ENCODE results near the gene MYADML2.

The MYADML2 gene

DNA sequence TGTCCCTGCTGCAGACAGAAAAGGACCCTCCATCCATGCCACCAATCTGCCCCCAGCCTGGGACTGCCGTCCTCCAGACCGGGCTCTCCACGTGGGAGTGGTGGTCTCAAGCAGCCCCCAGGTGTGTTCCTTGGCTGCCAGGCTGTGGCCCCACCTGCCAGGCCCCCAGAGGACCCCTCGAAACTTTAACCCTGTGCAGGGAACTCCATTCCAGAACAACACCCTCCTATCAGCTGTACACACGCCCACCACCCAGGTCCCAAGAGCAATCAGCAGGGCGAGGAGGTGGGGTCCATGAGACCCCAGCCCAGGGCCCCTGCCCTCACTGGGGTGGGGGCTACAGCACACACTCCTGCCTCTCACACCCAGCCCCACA lies 11.3 kb downstream of the MYADML2 start:
- DNase-seq, result no peak

DNA sequence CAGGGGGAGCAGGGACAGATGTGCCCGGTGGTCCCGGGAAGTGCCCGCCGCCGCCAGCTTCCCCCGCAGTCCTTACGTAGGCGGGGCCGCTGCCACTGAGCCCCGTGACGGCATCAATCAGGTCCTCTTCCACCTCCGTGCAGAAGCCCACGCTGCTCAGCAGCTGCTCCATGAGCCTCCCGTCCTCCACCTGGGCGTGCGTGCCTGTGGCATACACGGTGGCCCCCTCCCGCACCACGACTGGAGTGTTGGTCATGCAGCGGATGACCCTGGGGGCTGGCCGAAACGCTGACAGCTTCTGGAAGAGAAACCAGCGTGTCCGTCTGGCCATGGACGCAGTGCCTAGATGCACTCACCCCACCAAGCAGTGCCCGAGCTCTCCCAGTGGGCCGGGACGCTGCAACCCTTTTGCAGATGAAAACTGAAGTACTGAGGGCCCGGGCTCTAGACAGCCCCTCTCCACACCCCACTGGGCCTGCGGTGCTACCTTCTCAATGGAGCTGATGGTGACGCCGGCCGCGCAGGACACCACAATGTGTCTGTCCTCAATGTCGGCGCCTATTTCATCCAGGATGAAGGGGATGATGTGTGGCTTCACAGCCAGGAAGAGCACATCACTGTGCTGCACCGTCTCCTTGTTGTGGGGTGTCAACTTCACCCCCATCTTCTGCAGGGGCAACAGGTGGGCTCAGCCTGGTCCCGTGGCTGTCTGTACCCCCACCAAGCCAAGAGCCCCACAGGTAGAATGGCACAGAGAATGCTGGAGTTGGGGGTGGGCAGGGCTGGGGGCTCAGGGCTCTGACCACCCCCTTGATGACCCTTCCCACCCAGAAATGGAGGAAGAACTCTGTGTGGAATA lies 12.0 kb downstream of the MYADML2 start:
- DNase-seq, result no peak

DNA sequence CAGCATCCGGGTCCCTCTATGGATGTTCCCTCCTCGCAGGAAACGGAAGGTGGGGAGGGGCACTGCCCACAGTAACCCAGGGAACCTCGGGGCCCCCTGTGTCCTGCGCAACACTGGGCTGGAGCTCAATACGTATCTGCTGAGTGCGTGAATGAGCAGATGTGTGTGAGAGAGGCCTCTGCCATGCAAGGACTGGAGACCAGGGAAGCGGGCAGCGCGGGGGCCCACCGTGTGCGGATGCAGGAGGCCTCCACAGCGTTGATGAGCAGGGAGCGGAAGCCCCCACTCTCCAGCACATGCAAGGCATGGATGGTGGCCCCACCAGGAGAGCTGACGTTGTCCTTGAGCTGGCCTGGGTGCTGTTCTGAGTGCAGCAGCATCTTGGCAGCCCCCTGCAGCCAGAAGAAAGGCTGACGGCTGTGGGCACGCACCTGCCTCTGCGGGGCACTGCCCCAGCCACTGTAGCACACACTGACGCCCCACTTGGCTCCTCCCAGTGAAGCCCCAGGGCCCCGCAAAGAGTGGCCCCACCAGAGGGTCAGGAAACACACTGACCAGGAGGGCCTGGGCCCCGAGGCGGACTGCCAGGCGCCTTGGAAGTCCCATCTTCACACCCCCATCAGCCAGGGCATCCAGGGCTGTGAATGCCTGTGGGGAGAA lies 12.8 kb downstream of the MYADML2 start:
- DNase-seq, result no peak

DNA sequence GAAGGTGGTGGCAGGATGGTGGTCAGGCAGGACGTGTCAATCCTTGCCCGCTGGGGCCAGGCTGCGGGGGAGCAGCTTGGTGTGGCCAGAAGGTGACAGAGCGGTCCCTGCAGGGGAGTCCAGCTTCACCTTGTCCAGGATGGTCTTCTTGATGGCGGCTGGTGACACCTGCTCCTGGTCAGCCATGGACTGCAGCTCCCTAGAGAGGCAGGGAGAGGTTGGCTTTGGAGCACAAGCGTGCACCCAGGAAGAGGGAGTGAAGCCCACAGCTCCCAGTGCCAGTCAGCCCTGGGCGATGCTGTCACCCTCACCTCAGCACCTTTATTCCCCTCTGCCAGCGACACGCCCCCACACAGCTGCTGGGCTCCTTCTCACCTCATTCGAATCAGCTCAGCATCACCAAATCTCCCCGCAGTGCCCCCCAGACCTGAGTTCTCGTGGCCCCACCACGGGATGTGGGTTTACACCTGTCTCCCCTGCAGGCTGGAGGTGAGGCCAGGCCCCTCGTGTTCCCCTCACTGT lies 13.8 kb downstream of the MYADML2 start:
- no peak for DNase-seq

DNA sequence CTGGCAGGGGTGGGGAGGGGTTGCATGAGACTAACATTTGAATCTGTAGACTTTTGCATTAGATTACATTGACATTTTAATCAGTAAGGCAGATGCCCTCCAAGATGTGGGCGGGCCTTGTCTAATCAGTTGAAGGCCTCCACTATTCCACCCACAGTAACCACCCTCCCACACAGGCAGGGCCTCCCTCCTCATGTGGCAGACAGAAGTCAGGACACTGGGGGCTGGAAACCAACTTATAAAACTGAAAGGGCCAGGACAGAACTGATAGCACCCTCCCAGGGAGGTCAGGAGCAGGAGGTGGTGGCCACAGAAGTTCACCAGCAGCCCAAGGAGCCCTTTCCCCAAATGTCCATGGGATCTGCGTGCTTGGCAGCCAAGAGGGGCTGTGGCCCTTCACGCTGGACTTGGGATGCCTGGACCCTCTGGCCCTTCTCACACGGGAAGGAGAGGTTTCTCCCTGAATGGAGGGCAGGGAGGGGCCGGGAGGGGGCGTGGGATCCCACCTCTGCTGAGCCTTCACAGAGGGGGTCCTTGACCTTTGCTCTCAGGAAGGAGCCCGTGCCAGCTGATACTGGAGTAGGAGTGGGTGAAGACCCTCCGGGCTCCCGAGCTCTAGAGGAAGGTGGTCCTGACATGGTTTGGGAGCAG lies 14.6 kb downstream of the MYADML2 start:
- DNase-seq, result no peak

DNA sequence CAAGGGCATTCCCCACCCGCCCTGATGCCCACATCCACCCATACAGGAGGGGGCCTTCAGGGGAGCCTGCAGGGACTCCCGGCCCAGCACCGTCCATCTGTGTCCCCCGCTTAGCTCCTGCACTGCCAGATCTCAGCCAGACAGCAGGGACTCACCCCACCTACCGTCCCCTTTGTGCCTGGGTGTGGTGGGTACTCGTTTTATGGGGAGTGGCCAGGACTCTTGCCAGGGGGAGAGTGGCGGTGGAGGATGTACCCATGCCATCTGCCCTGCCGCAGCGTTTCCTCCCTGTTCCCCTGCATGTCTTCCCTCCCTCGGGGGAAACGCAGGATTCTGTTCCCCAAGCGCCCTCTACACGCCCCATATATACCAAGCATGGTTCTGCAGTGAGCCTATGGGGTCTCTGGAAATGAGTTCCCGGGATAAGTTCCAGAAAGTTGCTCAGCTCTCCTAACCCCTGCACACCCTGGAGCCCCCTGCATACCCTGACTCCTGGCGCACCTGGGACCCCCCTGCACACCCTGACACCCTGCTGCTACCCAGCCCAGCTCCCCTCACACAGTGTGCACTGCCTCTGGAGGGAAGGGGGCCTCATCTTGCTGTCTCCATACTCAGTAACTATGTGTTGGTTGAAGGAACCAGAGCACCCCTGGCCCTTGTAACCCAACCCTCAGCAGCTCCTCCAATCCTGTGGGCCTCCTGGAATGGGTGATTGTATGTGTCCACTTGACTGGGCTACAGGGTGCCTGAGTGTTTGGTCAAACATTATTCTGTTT lies 15.3 kb downstream of the MYADML2 start:
- DNase-seq, result no peak

DNA sequence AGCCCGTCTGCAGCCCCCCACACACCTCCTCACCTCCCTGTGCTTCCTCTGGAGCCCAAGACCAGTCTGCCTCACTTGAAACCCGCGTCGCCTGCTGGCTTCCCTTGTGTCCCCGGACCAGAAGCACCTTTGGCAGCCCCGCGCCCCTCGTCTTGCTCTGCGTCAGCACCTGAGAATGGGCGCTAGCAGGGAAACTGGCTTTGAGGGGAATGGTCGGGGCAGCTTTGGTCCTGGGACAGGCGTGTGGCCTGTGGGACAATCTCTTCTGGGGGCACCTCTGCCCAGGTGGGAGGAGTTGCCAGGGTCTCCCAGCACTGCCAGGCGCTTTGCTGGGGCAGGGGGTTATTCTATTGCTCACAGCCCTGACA lies 15.9 kb downstream of the MYADML2 start:
- no peak for DNase-seq

DNA sequence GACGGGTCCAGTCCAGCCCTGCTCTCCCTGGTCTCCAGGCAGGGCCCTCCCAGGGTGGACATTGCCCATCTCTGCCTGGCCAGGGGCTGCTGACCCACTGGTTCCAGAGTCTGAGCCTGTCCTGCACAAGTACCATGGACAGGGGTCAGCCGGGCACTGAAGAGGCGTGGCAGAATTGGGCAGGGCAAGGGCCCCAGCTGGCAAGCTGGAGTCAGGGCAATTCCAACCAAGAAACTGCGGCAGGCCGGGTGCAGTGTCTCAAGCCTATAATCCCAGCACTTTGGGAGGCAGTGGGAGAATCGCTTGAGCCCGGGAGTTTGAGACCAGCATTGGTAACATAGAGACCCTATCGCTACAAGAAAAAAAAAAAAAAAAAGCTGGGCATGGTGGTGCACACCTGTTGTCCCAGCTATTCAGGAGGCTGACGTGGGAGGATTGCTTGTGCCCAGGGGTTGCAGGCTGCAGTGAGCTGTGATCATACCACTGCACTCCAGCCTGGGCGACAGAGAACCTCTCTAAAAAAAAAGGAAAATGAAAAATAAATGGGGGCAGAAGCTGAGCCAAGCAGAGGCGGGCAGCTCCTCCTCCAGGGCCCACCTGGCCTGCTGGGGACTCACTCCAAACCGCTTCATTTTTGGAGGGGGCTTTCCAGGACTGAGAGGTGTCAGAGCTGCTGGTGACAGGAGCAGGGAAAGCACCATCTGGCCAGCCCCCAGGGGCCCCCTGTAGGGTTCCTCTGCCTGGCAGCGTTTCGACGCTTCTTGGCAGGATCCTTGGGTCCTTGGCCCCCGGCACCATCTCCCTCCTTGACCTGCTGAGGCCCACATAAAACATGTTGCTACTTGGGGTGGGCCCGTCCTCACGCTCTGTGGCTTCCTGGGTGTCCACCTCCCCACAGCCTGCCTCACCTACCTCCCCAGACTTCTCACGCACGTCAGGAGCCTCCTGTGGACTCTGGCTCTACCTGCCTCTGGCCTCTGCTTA lies 16.6 kb downstream of the MYADML2 start:
- no peak for DNase-seq

DNA sequence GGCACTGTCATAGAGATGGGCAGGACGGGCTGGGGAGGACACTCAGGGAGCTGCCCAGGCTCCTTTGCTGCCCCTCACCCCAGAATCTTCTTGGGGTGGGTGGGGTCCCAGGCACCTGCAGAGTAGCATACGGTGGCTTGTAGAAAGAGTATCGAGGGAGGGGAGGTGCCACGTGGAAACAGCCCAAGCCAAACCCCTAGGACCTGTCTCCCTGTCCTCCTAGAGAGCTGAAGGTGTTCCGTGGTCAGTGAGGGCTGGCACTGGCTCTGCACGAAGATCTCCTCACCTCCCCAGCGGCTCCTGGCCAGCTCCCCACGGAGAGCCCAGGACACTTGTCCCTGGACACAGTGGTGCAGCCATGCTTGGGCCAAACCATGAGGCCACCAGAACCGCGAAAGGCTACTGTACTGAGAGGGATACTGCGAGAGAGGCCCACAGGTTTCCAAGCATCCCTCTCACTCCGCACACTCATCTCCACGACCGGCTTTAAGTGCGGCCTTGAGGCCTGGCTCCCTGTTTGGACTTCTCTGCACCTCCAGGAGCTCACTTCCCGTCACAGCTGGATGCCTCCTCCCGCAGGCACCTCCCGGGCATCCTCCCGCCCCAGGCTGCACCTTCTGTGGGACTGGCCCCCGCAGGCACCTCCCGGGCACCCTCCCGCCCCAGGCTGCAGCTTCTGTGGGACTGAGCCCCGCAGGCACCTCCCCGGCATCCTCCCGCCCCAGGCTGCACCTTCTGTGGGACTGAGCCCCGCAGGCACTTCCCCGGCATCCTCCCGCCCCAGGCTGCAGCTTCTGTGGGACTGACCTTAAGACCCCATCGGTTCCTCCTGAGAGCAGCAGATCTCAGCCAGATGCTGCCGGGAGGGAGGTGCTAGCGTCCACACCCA lies 17.5 kb downstream of the MYADML2 start:
- DNase-seq, result no peak

DNA sequence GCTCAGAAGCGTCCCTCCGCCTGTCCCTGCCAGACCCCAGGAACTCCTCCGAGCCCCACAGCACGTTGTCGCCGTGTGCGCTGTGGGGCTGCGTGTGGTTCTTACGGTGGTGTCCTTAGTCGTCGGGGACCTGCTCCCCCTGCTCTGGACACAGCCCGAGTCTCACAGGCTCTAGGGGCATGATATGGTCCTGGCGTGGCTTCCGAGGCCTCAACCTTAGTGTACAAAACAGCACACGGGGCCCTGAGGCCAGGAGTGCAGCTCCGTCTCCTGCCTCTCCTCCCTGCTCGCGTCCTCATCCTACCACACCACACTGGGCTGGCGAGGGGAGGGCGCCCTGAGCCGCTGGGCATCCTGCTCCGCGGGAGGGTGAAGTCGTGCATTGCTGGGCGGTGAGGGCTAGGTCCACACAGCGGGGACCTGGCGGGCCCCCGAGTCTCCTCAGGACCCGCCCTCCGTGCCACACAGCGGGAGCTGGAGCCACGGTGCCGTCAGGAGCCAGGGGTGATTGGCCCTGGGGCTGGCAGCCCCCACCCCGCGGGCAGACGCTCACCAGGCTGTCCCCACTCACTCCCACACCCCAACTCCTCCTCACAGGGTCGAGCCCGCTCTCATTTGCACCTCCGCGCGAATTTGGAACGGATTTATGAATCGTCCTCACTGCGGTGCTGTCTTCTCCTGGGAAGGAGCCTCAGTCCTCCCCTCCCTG lies 18.3 kb downstream of the MYADML2 start:
- DNase-seq, result no peak

DNA sequence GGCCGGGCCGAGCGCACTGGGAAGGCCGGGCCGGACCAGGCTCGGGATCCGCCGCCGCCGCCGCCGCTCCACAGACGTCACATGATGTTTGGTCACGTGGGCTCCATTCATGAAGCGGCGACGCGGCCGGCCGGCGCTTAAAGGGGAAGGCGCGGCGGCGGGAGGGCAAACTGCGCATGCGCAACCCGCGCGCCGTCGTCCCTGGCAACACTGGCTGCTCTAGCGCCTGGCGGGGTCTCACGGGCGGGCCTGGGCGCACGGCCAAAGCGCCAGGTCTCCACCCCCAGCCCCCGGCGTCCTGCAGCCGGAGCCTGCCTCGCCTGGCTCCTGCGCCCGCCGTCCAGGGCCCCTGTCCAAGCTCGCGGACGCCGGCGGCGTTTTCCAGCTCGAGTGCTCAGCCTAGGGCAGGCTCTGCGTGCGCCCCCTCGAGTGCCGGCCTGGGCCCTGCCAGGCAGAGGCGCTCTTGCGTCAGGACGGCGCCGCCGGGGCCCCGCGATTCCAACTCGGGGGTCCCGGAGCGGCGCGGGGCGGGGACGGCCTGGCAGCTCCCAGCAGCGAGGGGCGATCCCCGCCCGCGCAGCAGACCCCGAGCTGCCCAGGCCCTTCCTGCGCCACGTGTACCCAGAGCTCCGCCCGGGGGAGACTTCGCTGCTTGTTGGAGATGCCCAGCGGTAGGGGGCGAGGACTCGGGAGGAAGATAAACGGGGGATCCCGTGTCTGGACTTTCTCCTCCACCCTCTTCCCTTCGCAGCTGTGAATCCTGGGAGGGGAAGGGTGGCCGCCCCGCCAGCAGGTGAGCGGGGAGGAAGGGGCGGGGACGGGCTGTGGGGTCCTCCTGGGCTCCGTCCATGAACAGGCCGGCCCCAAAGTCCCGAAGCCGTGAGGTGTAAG lies 19.1 kb downstream of the MYADML2 start, which contains the start of gene MAFG:
Gene MAFG (minus strand): TSS at position 83 of the 891 bp plus-strand sequence. CDS start 4,550 bp downstream, outside the sequence.
- DNase-seq, result peak; percentile 94

DNA sequence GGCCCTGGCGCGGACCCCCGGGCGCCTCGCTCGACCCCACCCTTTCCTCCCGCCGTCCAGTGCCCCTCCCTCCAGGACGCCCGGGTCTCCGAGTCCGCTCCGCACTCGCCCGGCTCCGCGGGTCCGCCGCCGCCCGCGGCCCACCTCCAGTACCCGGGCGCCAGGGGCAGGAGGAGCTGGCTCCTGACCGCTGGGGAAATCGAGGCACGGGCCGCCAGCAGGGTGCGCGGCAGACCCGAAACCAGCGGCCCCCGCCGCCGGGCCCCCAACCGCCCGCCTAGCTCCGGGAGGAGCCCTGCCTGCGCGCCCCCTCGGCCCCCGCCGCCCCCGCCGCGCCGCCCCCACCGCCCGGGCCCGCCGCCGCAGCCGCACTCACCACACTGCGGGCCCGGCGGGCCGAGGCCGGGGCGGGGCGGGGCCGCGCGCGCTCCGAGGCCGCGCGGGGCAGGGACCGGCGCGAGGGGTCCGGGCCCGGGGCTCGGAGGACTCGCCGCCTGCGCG lies 19.8 kb downstream of the MYADML2 start:
- DNase-seq, result no peak

DNA sequence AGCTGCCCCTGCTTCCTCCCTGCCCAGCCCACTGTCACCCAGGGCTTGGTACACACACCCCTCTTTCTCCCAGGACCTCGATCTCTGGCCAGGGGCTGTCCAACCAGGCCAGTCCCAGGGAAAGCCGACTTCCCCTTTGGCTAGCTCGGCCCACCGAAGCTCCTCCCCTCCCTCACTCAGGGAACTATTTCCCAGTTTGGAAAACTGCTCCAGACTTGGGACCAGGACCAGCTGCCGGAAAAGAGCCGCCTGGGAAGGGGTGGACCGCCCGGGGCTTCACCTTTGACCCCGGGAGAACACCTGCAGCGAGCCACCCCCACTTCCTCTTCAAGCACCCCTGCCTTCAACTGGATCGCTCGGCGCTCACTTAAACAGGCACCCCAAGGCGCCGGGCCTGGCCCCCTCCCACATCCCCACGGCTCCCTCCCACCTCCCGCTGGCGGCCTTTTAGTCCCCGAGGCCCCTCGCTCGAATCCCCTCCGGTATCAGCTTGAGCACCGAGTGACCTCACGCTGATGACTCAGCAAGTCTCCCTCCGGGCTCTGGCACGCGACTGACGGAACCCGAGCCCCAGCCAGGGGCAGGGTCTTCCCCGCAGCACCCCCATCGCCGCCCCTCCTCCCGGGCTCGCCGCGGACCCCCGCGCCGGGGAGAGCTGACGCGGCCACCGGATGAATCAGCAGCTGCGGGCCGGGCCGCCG lies 20.4 kb downstream of the MYADML2 start:
- DNase-seq, result peak; percentile 73

DNA sequence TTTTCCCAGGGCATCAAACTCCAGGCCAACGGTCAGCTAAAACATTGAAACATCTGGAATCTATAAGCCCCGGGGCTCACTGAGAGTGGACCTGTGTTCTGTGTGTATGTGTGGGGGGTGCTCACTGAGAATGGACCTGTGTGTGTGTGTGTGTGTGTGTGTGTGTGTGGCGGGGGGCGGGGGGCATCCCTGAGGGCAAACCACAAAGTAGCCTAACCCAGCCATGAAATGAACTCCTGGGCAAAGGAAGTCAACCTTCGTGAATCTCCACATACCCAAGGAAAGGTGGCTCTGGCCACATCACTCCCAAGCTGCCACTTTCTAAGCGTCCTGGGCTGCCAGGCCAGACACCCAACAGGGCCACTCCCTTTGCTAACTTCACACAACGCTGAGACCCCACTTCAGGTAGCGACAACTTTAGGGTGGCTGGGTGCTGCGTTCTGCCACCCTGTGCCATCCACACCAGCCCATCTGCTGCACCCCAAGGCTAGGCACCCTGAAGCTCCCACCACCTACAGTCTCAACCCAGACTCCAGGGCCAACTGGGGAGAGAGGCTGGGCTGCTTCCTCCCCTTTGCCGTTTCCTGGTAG lies 21.1 kb downstream of the MYADML2 start:
- DNase-seq, result peak; percentile 40

DNA sequence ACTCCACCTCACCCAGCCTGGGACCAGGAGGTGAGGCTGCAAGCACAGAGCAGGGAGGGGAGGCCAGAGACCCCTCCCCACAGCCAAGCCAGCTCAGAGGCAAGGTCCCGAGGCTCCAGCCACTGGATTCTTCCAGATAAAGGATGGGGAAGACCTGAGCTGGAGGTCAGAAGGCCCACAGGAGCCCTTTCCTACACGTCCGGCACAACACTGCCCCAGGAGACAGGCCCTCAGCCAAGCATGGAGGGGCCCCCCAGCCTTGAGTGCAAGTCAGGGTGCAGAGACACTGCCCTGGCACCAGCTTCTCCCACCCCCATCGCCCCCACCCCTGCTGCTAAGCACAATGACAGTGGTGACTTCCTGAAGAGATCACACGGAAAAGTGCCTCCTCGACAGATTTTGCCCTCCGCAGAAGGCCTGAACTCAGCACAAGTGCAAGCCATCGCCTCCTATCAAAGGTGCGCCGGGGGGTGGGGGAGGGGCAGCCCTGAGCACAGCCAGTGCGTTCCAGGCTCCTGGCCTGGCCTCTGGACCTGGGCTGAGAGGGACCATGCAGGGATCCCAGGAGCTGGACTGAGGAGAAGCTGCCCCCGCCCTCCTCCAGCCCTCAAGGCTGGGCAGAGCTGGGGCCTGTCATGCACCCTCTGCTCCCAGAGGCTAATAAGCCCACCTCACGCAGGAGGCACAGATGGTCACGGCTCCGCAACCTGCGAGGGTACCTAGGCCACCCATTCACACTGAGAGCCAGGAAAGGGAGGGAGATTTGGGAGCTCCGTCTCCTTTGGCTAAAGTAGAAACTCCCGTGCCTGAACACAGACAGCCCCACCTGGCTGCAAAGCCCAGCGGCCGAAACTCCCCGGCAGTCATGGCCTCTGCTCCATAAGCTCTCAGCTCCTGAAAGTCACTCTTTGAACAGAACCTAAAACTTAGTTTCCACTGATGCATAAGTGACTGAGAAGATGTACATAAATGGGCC lies 22.2 kb downstream of the MYADML2 start:
- peak; percentile 51 for DNase-seq

Data from CD4-positive, alpha-beta T cell treated with Interleukin-17A for 4 hours (primary cell).